Measurements from ENCODE around the gene TMC1.

DNA sequence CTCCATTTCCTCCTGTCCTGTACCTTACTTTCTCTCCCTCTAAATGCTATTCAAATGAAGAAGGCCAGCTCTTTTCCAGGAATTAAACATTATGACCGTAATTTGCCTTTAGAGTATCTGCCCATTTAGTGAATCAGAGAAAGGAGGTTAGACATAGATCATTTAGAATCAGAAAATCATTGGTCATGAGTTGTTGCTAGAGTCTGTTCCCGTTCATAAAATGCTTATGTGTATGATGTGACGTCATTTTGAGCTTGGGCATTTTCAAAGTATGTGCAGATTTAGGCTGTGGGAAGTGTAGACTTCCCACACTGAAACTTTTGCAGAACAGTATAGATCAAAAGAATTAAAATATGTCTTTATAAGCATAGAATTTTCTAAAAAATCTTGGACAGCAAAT is 268.5 kb downstream of the TMC1 start:
- TF ChIP-seq, protein P1, sequence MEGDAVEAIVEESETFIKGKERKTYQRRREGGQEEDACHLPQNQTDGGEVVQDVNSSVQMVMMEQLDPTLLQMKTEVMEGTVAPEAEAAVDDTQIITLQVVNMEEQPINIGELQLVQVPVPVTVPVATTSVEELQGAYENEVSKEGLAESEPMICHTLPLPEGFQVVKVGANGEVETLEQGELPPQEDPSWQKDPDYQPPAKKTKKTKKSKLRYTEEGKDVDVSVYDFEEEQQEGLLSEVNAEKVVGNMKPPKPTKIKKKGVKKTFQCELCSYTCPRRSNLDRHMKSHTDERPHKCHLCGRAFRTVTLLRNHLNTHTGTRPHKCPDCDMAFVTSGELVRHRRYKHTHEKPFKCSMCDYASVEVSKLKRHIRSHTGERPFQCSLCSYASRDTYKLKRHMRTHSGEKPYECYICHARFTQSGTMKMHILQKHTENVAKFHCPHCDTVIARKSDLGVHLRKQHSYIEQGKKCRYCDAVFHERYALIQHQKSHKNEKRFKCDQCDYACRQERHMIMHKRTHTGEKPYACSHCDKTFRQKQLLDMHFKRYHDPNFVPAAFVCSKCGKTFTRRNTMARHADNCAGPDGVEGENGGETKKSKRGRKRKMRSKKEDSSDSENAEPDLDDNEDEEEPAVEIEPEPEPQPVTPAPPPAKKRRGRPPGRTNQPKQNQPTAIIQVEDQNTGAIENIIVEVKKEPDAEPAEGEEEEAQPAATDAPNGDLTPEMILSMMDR (conservative IDR thresholded peaks at IDR 0.05 in 1 of 2, IDR thresholded peaks at IDR 0.05 in 1 of 2; ENCODE audit: extremely low read depth in 1 of 2, insufficient read depth in 1 of 2, low read depth in 1 of 2, low read length in 2 of 2) = no peak
- no peak for TF ChIP-seq EZH2 (IDR thresholded peaks at IDR 0.05; ENCODE audit: borderline replicate concordance, low read length)
